Measurements from ENCODE around the gene PSMC2.
"Not testable (repeated sequence)": the region's sequence is repeated elsewhere in the genome, so short reads cannot be mapped to it uniquely, and the experiment has no call there.

PSMC2 gene

GRCh38 chr7:103373866-103374643, 26.6 kb downstream of the PSMC2 start:
- no peak for DNase-seq (ENCODE audit: low read depth in 2 of 3, low spot score in 1 of 3)

- no peak for DNase-seq (ENCODE audit: low read depth in 2 of 3, low spot score in 1 of 3)
Measured at GRCh38 chr7:103379270-103379975, 32.0 kb downstream of the PSMC2 start.

DNA sequence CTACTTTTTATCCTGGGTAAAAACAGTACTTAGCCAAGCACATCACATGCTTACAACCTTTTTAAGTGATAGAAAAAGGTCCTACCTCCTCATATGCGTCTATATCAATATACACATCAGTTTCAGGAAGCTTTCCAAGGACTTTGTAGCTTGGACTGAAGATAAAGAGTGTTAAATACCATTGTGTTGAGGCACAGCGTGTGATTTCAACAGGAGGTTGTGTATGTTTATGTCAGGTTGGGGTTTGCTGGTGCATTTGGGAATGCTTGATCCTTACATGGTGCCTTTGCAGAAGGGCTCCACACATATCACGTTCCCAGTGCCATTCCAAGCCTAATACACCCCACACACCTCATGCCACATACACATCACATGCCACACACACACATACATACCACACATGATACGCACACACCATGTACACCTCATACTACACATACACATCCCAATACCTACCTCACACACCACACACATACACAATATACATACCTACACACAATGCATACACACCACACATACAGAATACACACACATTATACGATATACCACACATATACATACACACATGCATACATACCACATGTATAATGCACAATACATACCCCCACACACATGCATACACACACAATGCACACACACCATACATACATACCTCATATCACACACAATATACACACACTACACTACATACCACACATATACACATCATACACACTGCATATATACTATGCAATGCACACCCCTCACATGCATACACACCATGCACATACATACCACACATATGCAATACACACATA, 33.1 kb downstream of the PSMC2 start:
- DNase-seq (ENCODE audit: low read depth in 2 of 3, low spot score in 1 of 3) = no peak

GRCh38 chr7:103381280-103382031, 34.0 kb downstream of the PSMC2 start:
- DNase-seq (ENCODE audit: low read depth in 2 of 3, low spot score in 1 of 3) = no peak

- DNase-seq (ENCODE audit: low read depth in 2 of 3, low spot score in 1 of 3) = no peak
Measured at GRCh38 chr7:103382032-103382402, 34.6 kb downstream of the PSMC2 start.

- no peak for DNase-seq (ENCODE audit: low read depth in 2 of 3, low spot score in 1 of 3)
Measured at GRCh38 chr7:103387242-103387641, 39.8 kb downstream of the PSMC2 start.

DNA sequence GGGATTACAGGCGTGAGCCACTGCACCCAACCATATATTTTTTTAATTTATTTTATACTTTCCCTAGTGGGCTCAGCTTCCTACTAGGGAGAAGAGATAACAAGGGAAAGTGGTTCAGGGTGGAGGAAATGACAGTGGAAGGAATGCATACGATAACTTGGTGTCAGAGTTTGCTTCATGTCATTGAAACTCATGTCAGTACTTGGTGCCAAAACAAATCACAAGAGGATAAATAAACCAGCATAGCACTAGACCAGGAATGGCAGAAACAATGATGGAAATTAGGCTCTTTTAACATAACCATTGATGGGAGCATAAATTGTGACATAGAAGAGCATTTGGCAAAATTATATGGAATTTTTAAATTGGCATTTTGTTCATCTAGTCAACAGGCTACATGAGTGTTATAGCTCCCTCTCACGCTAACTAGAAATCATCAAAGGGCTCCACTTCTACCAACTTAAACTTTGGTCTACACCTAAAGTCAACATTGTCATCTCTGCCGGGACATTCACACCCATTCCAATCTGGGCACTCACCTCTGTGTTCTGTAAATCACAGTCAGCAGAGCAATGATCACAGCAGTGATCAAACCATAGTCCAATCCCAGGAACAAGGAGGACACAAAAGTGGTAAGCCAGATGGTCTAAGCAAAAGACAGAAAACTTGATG, 41.2 kb downstream of the PSMC2 start:
- DNase-seq (ENCODE audit: low read depth in 2 of 3, low spot score in 1 of 3) = no peak

DNA sequence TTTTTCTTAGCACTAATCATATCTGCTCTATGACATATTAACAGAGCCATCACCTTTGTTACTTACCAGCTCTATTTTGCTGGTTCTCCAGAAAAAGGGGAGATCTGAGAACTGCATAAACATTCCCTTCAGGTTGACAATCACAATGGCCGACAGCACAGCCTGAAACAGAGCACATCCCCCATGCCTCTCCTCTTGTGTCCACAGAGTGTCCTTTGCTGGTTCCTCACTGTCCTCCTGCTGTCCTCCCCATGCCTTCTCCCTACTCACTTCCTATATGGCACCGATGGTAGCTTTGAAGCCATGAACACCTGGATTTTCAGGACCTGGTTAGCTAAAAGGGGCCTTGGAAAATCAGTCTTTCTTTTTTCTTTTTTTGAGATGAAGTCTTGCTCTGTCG, 41.8 kb downstream of the PSMC2 start:
- DNase-seq (ENCODE audit: low read depth in 2 of 3, low spot score in 1 of 3) = no peak

- no peak for DNase-seq (ENCODE audit: low read depth in 2 of 3, low spot score in 1 of 3)
Measured at GRCh38 chr7:103391150-103391549, 43.7 kb downstream of the PSMC2 start.

DNA sequence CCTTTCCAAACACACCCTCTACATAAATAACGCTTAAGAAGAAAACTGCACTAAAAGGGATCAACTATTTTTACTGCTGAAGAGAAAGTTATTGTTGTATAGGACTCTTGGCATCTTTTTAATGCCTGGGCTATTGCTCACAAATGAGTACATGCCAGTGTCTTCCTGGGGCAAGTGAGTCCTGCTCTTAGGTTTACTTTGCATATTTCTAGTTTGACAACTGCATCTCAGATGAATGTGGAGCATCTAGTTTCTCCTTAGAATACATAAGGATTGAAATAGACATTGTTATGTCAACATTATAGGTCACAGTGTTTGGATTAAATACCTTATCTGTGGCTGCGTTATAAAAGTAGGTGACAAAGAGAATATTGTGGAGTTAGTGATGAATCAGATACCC, 44.5 kb downstream of the PSMC2 start:
- no peak for DNase-seq (ENCODE audit: low read depth in 2 of 3, low spot score in 1 of 3)

GRCh38 chr7:103394566-103394965, 47.1 kb downstream of the PSMC2 start:
- DNase-seq (ENCODE audit: low read depth in 2 of 3, low spot score in 1 of 3) = no peak

- no peak for DNase-seq (ENCODE audit: low read depth in 2 of 3, low spot score in 1 of 3)
Measured at GRCh38 chr7:103395071-103395470, 47.6 kb downstream of the PSMC2 start.

- DNase-seq (ENCODE audit: low read depth in 2 of 3, low spot score in 1 of 3) = no peak
Measured at GRCh38 chr7:103396471-103396870, 49.0 kb downstream of the PSMC2 start.

GRCh38 chr7:103398483-103399127, 51.2 kb downstream of the PSMC2 start:
- DNase-seq (ENCODE audit: low read depth in 2 of 3, low spot score in 1 of 3) = no peak

- not testable (repeated sequence) for DNase-seq (ENCODE audit: low read depth in 2 of 3, low spot score in 1 of 3)
Measured at GRCh38 chr7:103399687-103400086, 52.2 kb downstream of the PSMC2 start.

DNA sequence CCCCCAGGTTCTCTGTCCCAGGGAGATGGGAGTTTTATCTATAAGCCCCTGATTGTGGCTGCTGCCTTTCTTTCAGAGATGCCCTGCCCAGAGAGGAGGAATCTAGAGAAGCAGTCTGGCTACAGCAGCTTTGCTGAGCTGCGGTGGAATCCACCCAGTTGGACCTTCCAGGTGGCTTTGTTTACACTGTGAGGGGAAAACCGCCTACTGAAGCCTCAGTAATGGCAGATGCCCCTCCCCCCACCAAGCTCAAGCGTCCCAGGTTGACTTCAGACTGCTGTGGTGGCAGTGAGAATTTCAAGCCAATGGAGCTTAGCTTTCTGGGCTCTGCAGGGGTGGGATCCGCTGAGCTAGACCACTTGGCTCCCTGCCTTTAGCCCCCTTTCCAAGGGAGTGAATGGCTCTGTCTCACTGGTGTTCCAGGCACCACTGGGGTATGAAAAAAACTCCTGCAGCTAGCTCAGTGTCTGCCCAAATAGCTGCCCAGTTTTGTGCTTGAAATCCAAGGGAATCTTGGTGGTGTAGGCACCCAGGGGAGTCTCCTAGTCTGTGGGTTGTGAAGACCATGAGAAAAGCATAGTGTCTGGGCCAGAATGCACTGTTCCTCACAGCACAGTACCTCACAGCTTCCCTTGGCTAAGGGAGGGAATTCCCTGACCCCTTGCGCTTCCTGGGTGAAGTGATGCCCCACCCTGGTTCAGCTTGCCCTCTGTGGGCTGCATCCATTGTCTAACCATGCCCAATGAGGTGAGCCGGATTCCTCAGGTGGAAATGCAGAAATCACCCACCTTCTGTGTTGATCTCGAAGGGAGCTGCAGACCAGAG, 58.6 kb downstream of the PSMC2 start:
- not testable (repeated sequence) for DNase-seq (ENCODE audit: low read depth in 2 of 3, low spot score in 1 of 3)

GRCh38 chr7:103412151-103412550, 64.7 kb downstream of the PSMC2 start:
- DNase-seq (ENCODE audit: low read depth in 2 of 3, low spot score in 1 of 3) = no peak

DNA sequence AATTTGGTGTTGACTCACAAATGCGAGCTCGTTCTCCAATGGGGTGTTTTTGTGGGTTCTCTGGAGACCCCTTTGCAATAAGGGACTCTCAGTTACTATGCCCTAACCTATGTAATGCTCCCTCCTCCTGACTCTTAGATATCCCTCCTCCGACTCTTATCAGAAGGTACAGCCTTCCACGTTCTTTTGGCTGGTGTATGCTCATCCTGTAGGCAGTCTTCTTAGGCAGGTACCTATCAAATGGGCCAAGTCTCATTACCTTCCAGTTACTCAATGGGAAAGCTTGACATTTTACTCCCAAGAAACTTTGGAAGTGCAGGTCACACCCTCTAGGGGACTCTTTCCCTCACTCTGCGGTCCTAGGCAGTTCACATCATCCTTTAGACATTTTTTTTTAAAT, 66.0 kb downstream of the PSMC2 start:
- no peak for DNase-seq (ENCODE audit: low read depth in 2 of 3, low spot score in 1 of 3)

- no peak for DNase-seq (ENCODE audit: low read depth in 2 of 3, low spot score in 1 of 3)
Measured at GRCh38 chr7:103418241-103418640, 70.8 kb downstream of the PSMC2 start.
